Erythroblast (primary cell): Measurements from ENCODE around the gene KRT40.

Experiments used
- GATA1 ChIP-seq: IDR thresholded peaks from 2 replicates; pipeline ENCODE4 v1.6.1; 2011; ENCODE audit warnings: low read depth, mild to moderate bottlenecking, control low read depth, low read length, moderate library complexity
- POLR2A ChIP-seq: IDR thresholded peaks from 2 replicates; pipeline ENCODE4 v1.6.1; 2011; ENCODE audit warnings: mild to moderate bottlenecking, low read length

- TF ChIP-seq POLR2A, result no peak
- TF ChIP-seq GATA1, result no peak
Measured at GRCh38 chr17:40986920-40987319, 2.8 kb upstream of the KRT40 start.
